ENCODE data around the gene HOXC4.

DNA sequence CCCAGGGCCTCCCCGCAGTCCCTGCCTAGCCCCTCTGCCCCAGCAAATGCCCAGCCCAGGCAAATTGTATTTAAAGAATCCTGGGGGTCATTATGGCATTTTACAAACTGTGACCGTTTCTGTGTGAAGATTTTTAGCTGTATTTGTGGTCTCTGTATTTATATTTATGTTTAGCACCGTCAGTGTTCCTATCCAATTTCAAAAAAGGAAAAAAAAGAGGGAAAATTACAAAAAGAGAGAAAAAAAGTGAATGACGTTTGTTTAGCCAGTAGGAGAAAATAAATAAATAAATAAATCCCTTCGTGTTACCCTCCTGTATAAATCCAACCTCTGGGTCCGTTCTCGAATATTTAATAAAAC, 23.2 kb upstream of the HOXC4 start:
- TF ChIP-seq, protein P1, sequence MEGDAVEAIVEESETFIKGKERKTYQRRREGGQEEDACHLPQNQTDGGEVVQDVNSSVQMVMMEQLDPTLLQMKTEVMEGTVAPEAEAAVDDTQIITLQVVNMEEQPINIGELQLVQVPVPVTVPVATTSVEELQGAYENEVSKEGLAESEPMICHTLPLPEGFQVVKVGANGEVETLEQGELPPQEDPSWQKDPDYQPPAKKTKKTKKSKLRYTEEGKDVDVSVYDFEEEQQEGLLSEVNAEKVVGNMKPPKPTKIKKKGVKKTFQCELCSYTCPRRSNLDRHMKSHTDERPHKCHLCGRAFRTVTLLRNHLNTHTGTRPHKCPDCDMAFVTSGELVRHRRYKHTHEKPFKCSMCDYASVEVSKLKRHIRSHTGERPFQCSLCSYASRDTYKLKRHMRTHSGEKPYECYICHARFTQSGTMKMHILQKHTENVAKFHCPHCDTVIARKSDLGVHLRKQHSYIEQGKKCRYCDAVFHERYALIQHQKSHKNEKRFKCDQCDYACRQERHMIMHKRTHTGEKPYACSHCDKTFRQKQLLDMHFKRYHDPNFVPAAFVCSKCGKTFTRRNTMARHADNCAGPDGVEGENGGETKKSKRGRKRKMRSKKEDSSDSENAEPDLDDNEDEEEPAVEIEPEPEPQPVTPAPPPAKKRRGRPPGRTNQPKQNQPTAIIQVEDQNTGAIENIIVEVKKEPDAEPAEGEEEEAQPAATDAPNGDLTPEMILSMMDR (IDR thresholded peaks at IDR 0.05), result no peak
- no peak for TF ChIP-seq POLR2A (IDR thresholded peaks at IDR 0.05)
